Stimulated activated CD4-positive, alpha-beta T cell treated with anti-CD3 and anti-CD28 coated beads, Interleukin-4, amount 100 ng/mL, for 48 hours (primary cell): Measurements from ENCODE around the gene CWF19L1.

Source experiments
- DNase-seq, 2 donors: peaks; one replicate each; pipeline ENCODE4 v3.0.0-alpha.2; 2020; ENCODE audit warnings: low read depth in 2 of 2

CWF19L1 gene

DNA sequence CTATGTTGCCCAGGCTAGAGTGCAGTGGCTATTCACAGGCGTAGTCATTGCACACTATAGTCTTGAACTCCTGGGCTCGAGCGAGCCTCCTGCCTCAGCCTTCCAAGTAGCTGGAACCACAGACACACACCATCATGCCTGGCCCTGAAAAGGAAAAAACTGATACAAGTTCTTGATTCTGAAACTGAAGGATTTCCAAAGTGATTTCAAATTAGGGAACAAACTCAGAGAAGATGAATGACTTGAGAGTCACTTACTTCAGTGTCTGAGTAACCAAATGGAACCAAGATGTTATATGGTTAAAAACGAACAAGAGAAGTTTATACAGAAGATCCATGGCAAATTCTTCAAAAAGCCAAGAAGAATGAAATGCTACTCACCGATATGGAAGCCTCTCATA is 14.4 kb downstream of the CWF19L1 start:
- DNase-seq = no peak

DNA sequence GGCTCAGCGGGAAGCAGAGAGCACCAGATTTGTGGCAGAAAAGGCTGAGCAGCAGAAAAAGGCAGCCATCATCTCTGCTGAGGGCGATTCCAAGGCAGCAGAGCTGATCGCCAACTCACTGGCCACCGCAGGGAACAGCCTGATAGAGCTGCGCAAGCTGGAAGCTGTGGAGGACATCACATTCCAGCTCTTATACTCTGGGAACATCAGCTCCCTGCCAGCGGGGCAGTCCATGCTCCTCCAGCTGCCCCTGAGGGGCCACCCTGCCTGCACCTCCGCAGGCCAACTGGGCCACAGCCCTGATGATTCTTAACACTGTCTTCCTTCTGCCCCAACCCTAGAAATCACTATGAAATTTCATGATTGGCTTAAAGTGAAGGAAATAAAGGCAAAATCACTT is 18.6 kb downstream of the CWF19L1 start:
- no peak for DNase-seq

DNA sequence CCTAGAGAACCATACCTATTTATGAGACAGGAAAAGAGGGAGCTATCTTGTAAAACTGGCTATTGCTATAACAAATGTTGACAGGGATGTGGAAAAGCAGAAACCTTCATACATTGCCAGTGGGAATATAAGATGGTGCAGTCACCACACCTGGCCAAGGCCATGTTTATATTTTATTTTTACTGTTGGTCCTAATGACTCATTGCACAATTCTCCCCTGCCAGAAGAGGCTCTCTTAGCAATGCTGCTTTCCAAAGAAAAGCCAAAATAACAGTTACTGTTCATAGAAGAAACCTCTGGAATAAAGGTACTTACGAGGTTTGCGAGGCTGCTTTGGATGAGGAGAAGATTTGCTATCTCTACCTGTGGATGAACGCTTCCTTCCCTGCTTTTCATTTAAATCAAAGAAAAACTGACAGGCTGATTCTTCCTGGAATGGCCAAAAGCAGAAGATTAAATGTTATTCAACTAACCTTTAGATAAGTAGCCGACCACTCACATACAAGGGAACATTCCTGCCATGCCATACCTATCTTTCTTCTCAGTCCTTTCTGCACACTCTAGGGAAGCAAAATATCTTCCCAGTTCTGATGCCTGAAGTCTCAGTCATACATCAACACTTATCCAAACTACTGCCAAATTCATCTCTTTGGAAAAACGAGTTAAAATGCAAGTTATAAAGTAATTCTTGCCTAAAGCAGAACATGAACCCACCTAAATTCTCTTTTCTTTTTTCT is 21.8 kb downstream of the CWF19L1 start:
- no peak for DNase-seq

DNA sequence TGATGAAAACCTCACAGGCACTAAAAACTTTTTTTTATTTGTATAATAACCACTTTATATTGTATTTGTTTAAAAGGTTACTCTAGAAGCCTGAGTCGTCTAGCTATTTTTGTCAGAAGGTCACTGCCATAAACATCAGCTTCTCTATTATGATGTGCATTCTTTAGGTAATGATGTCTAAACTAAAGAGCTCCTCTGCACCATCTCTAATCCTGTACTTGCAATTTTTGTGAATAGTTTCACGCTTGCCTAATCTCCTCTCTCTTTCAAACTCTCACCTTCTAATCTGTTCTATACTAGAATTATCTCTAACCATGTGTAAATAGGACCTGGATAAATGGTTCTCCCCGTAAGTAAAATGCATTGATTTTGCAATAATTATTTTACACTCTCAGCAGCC is 27.6 kb downstream of the CWF19L1 start:
- DNase-seq = no peak

DNA sequence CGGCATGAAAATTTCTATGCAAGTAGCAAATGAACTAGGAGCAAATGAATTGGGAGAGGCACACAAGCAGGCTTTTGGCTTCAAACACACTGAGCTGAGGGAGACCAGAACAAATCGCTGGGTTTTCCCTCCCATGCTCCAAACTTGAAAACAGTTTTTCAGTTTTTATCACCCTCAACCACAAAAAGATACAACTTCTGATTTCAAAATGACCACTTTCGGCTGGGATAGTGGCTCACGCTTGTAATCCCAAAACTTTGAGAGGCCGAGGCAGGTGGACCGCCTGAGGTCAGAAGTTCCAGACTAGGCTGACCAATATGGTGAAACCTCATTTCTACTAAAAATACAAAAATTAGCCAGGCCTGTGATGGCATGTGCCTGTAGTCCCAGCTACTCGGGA is 29.0 kb downstream of the CWF19L1 start:
- no peak for DNase-seq

DNA sequence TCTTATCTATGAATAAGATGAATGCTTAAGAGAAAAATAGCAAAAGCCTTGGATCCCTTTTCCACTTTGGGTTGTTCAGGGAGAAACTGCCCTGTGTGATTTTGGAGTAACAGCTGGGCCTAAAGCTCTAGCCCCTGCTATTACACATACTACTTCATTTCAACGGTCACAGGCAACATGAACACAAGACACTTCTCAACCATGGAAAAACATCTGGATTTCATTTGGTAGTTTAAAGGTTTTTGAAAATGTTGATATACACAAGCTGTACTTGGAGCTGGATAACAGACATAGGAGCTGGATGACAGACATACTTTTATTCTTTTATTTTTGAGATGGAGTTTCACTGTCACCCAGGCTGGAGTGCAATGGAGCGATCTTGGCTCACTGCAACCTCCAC is 35.3 kb downstream of the CWF19L1 start:
- DNase-seq = no peak

DNA sequence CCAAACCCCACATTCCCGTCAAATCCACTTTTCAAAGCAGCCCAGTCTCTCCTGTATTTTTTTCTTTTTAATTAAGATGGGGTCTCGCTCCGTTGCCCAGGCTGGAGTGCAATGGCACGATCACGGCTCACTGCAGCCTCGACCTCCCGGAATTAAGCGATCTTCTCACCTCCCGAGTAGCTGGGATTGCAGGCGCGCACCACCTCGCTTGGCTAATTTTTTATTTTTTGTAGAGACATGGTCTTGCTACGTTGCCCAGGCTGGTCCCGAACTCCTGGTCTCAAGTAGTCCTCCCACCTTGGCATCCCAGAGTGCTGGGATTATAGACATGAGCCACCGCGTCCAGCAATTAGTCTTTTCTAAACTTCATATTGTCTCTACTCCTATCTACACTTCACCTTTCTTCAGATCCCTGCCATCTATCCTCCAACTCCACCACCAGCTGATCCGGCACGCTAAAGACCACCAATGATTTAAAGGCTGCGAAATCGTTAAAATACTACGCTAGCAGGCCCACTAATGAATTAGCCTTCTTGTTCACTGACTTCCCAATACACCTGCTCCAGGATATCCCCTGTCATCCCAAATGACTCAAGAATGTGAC is 37.5 kb downstream of the CWF19L1 start:
- DNase-seq = no peak

DNA sequence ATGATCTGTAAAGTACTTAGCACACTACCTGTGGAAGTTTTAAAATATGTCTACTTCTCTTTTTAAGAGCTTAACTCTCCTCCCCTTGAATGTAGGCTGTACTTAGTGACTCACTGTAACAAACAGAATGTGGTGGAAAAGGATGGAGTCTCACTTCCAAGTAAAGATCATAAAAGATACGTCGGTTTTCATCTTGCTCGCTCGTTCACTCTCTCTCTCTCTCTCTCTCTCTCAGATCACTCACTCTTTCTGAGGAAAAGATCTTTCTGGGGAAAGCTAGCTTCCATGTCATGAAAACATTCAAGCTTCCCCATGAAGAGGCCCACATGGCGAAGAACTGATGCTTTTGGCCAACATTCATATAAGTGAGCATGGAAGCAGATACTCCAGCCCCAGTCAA is 43.6 kb downstream of the CWF19L1 start:
- DNase-seq = no peak

DNA sequence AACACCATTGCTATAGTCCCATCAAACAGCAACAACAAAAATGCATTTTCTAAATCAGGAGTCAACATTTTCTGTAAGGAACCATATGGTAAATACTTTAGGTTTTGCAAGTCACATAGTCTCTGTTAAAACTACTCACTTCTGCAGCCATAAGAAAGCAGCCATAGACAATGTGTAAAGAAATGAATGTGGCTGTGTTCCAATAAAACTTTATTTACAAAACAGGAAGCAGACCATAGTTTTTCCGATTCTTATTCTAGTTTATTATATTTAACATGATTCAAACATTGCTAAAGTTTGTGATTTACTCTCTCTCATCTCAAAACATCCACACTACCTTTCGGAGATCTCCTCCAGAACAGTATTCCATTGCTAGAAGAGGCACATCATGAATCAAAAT is 44.9 kb downstream of the CWF19L1 start:
- DNase-seq = no peak

DNA sequence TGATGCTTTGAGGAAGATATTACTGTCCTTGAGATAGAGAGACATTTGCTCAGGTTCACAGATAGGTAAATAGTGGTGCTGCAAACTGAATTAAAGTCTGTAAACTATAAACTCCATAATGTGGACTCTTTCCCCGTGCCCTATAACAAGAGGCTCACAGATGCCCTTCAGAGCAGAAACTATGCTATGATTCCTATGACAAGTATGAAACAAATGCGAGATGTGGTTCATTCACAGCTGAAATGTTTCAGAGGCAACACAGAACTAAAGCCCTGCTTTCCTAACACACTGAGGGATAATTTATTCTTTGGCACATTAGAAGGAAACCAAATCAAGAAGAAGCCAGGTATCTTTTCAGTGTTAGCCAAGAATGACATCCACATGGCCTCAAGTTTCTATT is 51.4 kb downstream of the CWF19L1 start:
- no peak for DNase-seq

DNA sequence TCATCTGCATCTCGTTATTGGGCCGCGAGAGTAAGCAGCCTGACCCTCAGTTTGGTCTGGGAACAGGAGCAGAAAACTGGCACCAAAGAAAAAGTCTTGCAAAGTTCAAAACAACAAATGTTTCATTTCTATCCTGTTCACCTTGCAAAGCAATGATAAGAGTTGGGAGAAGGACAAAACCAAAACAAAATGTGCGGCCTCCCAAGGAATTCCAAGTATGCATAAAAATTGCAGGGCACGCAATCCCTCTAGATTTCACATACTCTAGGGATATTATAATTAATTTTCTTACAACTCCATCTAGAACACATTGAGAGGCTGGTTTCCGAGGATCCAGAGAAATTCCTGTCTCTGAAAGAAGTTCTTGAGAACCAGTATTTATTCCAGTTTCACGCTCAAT is 58.1 kb downstream of the CWF19L1 start:
- no peak for DNase-seq

DNA sequence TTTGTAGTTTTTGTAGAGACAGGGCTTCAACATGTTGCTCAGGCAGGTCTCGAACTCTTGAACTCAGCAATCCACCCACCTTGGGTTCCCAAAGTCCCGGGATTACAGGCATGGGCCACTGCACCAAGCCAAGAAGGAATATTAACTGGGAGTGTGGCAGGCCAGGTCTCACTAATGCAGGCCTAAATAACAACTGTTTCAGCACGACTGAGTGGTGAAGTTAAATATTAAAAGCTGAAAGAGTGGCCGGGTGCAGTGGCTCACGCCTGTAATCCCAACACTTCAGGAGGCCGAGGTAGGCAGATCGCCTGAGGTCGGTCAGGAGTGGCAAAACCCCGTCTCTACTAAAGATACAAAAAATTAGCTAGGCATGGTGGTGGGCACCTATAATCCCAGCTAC is 59.2 kb downstream of the CWF19L1 start:
- DNase-seq = no peak

DNA sequence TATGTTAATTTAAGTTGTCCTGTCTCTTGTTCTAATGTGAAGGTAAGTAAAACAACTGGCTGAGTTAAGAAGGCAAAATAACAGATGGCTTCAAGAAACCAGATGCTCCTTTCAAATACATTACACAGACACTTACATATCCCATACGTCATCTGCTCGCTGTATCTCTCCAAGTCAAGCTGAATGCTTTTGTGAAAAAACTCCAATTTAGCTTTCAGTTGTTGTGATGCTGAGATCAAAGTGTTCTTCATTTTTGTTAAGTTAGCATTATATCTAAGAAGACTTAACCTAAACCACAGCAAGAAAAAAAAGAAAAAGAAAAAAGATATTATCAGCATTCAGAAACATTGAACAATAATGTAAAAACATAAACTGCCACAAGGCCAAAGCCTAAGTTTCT is 63.1 kb downstream of the CWF19L1 start:
- DNase-seq = no peak

DNA sequence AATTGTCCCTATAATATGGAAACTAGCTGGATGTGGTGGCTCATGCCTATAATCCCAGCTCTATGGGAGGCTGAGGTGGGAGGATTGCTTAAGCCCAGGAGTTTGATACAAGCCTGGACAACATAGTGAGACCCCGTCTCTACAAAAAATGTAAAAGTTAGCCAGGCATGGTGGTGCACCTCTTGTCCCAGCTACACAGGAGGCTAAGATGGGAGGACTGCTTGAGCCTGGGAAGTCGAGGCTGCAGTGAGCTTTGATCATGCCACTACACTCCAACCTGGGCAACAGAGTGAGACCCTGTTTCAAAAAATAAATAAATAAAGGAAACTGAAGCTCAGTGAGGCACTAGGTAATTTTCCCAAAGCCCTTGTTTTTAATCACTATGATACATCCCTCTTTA is 65.9 kb downstream of the CWF19L1 start:
- no peak for DNase-seq

DNA sequence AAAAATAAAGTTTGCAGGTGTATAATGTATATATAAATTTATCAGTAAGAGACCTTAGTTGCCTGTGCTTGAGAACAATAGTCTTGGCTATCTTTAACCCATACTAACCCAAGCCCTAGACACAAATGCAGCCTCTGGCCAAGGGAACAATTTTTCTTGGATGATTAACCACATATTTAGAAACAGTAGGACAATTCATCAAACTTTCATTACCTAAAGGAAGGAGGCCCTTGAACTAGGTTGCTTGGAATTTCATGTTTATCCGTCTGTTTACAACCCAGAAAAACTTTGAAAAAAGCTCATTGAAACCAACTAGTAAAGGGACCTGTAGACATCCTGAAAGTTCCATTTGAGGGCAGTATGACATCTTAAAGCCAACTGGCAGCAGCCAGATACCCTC is 72.7 kb downstream of the CWF19L1 start:
- DNase-seq = no peak

DNA sequence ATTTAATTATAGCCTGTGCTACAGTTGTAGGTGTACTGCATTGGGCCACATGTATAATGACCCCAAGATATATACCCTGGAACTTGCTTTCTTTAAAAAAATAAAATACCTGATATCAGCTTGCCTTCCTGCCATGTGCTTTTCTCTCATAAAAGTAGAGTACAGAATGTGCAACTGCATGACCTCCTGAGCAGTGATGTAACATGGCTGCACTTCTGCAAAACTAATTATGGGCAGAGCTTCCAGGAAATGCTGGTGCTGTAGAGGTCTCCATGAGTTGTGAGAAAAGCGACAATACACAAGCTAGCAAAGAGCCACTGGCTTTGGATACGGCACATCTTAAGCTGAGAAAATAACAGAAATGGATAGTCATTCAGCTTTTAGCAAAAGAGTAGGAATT is 75.1 kb downstream of the CWF19L1 start:
- no peak for DNase-seq

DNA sequence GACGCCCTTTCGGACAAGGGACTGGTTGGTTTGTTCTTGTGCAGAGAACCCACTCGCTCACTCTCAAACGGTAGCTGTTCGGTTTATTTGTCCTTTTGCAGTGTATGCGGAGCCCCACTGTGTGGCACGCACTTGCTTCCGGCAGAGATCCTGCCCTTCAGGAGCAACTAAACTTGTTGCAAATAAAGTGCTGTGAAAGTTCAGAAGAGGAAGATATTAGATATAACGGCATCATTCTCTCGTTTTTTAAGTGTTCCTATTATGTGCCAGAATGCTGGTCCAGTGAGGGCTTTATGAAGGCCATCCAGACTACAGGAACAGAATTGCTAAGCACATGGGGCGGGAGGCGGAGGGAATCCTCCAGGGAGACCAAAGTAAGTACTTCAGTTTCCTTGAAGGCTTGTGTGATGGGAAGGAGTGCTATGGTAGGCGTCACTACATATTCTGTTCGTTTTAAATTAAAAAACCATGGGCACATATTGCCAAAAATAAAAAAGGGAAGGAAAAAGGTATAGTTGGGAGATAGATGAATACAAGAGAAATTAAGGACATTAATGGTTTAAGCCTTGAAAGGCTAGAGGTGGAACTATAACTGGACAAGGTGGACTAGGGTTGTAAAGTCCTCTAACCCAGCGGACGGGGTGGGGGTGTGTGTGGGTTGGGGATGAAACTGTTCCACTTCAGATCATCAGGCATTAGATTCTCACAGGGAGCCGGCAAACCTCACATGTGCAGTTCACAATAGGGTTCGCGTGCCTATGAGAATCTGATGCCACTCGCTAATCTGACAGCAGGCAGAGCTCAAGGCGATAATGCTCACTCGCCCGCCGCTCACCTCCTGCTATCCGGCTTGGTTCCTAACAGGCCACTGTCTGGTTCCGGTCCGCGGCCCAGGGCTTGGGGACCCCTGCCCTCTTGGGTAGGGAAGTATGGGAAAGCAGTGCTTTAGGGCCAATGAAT is 80.9 kb downstream of the CWF19L1 start:
- peak; percentile 12 to 18 for DNase-seq

DNA sequence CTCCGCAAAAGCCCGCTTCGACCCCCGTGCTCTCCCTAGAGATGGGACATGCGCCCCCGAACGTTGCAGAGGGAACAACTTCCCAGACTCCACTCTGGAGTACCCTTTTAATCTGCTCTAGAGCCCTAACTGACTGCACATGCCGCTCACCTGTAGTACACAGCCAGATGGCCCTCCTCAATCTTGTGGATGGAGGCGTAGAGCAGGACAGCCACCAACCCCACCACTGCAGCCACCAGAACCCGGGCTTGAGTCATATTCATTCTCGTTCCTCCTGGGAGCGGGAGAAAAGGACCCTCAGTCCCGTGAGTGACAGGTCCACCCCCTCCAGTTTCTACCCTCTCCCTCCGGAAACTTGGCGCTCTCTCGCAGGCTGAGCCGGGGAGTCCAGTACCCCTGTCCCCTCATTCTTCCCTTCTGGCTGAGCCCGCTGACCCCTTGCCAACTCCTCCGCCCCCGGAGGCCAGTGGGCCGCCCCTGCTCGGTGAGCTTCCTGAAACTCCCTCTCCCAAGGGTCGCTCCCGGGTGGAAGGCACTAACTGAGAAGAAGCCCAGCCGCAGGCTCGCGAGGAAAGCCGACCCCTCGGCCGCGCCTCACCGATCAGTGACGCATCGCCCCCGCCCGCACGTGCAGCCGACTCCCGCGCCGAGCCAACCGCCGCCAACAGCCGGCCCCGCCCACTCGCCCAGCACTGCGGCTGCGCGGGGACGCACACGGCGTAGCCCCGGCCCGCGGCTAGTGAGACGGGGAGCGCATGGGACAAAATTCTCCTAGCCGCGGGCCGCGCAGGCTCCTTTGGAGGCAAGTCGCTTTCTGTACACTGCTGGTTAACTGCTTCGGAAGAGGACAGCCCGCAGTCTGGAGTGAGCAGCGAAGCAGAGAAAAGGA is 81.8 kb downstream of the CWF19L1 start, which contains the start of gene ERLIN1:
ERLIN1 (minus strand) TSS at position 666 of the 889 bp plus-strand sequence; CDS start at position 263, 403 bp downstream.
- peak; percentile 92 to 93 for DNase-seq

DNA sequence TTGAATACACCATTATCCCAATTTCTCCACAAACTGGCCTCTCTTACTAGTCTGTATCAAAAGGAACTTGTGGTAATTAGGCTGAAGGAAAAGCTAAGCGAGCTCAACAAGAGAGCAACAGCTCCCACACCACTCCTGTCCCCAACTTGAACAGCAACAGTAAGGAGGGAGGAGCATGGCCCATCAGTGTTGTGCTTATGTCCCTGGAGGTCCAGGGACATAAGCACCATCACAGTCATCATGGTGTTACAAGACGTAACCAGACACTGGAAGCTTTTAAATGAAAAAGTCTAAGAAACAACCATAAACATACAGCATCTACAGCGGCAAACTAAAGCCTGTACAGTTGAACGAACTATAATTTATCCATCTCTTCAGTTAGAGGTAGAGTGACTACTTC is 82.6 kb downstream of the CWF19L1 start:
- DNase-seq = no peak

DNA sequence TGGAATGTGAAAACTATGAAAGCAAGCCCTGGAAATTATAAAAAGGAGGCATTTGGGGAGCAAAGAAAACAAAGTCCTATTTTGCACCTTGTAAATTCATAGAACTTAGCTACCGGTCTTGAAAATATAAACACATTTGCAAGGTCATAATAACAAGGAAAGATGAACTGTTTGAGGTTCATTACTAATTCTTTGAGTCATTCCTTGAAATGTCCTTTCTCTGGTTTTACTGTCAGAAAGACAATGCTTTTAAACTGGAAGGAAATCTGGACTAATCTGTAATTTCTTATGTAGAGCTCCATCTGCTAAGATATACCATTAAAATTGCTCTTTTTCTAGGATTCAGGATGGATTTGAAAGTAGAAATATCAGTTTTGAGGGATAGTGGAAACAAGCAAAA is 83.0 kb downstream of the CWF19L1 start:
- DNase-seq = no peak

DNA sequence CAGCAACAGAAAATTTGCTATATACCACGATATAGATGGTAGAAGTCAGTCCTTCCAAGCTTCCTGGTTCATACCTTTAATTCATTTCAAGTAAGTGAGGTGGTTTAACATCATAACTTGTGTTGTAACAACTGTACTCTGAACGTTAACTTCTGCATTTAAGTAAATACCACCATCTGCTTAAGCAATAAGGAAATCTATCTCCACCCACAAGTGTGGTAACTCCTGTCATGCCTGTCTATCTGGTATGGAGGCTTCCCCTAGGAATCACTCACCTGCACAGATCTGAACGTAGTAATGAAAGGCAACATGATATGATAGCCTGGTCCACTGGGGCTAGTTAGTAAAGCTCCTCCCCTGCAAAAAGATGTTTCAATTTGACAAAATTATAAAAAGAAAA is 84.0 kb downstream of the CWF19L1 start:
- DNase-seq = no peak

DNA sequence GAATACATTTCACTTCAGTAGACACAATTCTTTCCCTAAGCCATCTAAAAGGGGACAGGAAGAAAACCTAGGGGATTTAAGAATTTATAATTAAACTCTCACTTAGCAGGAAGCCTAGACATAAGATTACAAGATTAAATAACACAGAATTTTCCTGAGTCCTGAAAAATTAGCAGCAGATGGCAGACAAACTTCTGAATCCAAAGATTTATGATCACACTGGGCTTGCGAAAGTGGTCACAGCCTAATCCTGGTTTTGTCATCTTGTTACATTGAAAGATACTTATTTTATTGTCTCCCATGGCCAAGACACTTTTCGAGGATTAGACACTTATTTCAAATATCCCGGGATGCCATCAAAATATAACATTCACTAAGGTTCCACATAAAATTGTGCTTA is 84.5 kb downstream of the CWF19L1 start:
- DNase-seq = no peak
